IMR-90 (cell line): ENCODE measurements around the gene FGF19.

ENCODE experiments used
- CHD1 ChIP-seq: IDR thresholded peaks from 2 replicates; pipeline ENCODE4 v1.6.1; 2012; ENCODE audit warnings: low read depth, low read length, improper control_type of control experiment
- CTCF ChIP-seq: conservative IDR thresholded peaks from 2 replicates; pipeline ENCODE4 v1.5.1; 2012; ENCODE audit warnings: mild to moderate bottlenecking, low read depth, low read length, improper control_type of control experiment
- MXI1 ChIP-seq: IDR thresholded peaks from 2 replicates; pipeline ENCODE4 v1.6.1; 2012; ENCODE audit warnings: low read depth, mild to moderate bottlenecking, low read length, moderate library complexity, borderline replicate concordance
- POLR2A ChIP-seq: IDR thresholded peaks from 2 replicates; pipeline ENCODE4 v1.6.1; 2012; ENCODE audit warnings: mild to moderate bottlenecking, low read depth, low read length
- SMC3 ChIP-seq: fragments of 150-350 bp; IDR thresholded peaks from 2 replicates; pipeline ENCODE4 v1.6.1; 2016; ENCODE audit warnings: low read depth, mild to moderate bottlenecking, antibody characterized with exemption, low read length, moderate library complexity
- USF2 ChIP-seq: fragments of 150-350 bp; IDR thresholded peaks from 2 replicates; pipeline ENCODE4 v1.6.1; 2017; ENCODE audit warnings: mild to moderate bottlenecking, antibody characterized with exemption, low read length, low read depth

GRCh38 chr11:69752890-69753289 lies 49.1 kb upstream of the FGF19 start:
- no peak for TF ChIP-seq CTCF
- TF ChIP-seq POLR2A = no peak
- TF ChIP-seq MXI1 = no peak
- no peak for TF ChIP-seq CHD1
- no peak for TF ChIP-seq SMC3
- no peak for TF ChIP-seq USF2
